CD8-positive, alpha-beta memory T cell (primary cell): Measurements from ENCODE around the gene ATRN. TPM values are rescaled to one million over a fixed set of nuclear protein-coding genes. Genes with fewer than 3 reads are reported as not detected.
A peak's percentile ranks its signal among the peaks of the same experiment; 100 is the strongest.

ENCODE experiments used
- CTCF ChIA-PET: fragments of 350-600 bp; sonication (Branson Sonifier 250); formaldehyde crosslinking; loops from one replicate; lab custom pipeline; 2021; ENCODE audit warnings: antibody characterized with exemption; lab: Charles Lee
- POLR2A ChIA-PET: fragments of 350-600 bp; sonication (Branson Sonifier 250); formaldehyde crosslinking; loops from one replicate; lab custom pipeline; 2021; ENCODE audit warnings: antibody characterized with exemption; lab: Charles Lee
- DNase-seq, 5 donors: peaks; one replicate each; pipeline versions ENCODE4 v3.0.0 to v3.0.0-alpha.2; 2020 to 2022; ENCODE audit warnings: mixed read lengths in 1 of 5
- H3K27ac ChIP-seq: one replicate; pipeline ENCODE4 v1.7.0; 2013; ENCODE audit warnings: low read depth, mild to moderate bottlenecking, low read length, moderate library complexity
- H3K27me3 ChIP-seq: 2 replicates; pipeline ENCODE4 v1.7.0; 2013; ENCODE audit warnings: low read length, mild to moderate bottlenecking; ENCODE audit not compliant: insufficient read depth, poor library complexity, severe bottlenecking
- H3K36me3 ChIP-seq: 2 replicates; pipeline ENCODE4 v1.7.0; 2013; ENCODE audit warnings: mild to moderate bottlenecking, low read length, moderate library complexity; ENCODE audit not compliant: insufficient read depth
- H3K4me1 ChIP-seq: 2 replicates; pipeline ENCODE4 v1.7.0; 2013; ENCODE audit warnings: mild to moderate bottlenecking, low read length, moderate library complexity; ENCODE audit not compliant: insufficient read depth
- H3K4me3 ChIP-seq: 2 replicates; pipeline ENCODE4 v1.7.0; 2013; ENCODE audit warnings: mild to moderate bottlenecking, low read length
- H3K9me3 ChIP-seq: 2 replicates; pipeline ENCODE4 v1.7.0; 2013; ENCODE audit warnings: mild to moderate bottlenecking, low read length
- H3K27ac Mint-ChIP-seq, 8 donors: one replicate each; pipeline ENCODE4 v1.8.0; 2020 to 2021; ENCODE audit warnings: mixed read lengths in 8 of 8, mild to moderate bottlenecking in 6 of 8, inconsistent platforms in 3 of 8, moderate library complexity in 3 of 8
- H3K27me3 Mint-ChIP-seq, 2 donors: one replicate each; pipeline ENCODE4 v1.8.0; 2020 to 2021; ENCODE audit warnings: mixed read lengths in 2 of 2, mild to moderate bottlenecking in 1 of 2, moderate library complexity in 1 of 2
- H3K36me3 Mint-ChIP-seq, 3 donors: one replicate each; pipeline ENCODE4 v1.8.0; 2020 to 2021; ENCODE audit warnings: mixed read lengths in 3 of 3, inconsistent platforms in 1 of 3, mild to moderate bottlenecking in 1 of 3
- H3K4me1 Mint-ChIP-seq, 3 donors: one replicate each; pipeline ENCODE4 v1.8.0; 2020 to 2021; ENCODE audit warnings: mixed read lengths in 3 of 3, inconsistent platforms in 1 of 3, mild to moderate bottlenecking in 1 of 3
- H3K4me3 Mint-ChIP-seq, 7 donors: one replicate each; pipeline ENCODE4 v1.8.0; 2020 to 2021; ENCODE audit warnings: mixed read lengths in 7 of 7, mild to moderate bottlenecking in 6 of 7, moderate library complexity in 4 of 7, inconsistent platforms in 2 of 7
- H3K9me3 Mint-ChIP-seq, 5 donors: one replicate each; pipeline ENCODE4 v1.8.0; 2020 to 2022; ENCODE audit warnings: mixed read lengths in 5 of 5, mild to moderate bottlenecking in 3 of 5, moderate library complexity in 2 of 5, inconsistent platforms in 1 of 5
- polyA plus RNA-seq: library from polyadenylated mRNA; unstranded; fragments of 300-500 nt; fragmentation: Illumina TruSeq; gene quantifications from one replicate; pipeline ENCODE4 v1.2.3, GENCODE V29; 2021
- total RNA-seq, 2 experiments: library from RNA; stranded (reverse); gene quantifications; one replicate each; pipeline ENCODE4 v1.2.3, GENCODE V29; 2021

The ATRN gene
- total and polyA plus RNA-seq, 3 experiments from 2014 or later = 9.4 to 11.2 (median 10.8) TPM

GRCh38 chr20:3640259-3640658, 169.4 kb downstream of the ATRN start:
- no peaks in the 10 kb centered on the region for H3K27me3 ChIP-seq
- Mint-ChIP-seq H3K4me1 (no peaks in the 10 kb centered on the region), H3K27me3 (no peaks in the 10 kb centered on the region), H3K27ac (peak overlapping the region in 1 of 8 donors; percentile 82), H3K9me3 (no peaks in the 10 kb centered on the region), H3K4me3 (no peak overlapping the region), H3K36me3 (peaks cover 24 to 61% (median 37%) of the 10 kb centered on the region in 3 donors)
- DNase-seq = no peak
- no peaks in the 10 kb centered on the region for H3K36me3 ChIP-seq
- H3K9me3 ChIP-seq = no peaks in the 10 kb centered on the region
- ChIA-PET CTCF (no interaction called here), POLR2A (no interaction called here)
- no peaks in the 10 kb centered on the region for H3K4me1 ChIP-seq
- no peak overlapping the region for H3K4me3 ChIP-seq
- H3K27ac ChIP-seq = no peak overlapping the region

DNA sequence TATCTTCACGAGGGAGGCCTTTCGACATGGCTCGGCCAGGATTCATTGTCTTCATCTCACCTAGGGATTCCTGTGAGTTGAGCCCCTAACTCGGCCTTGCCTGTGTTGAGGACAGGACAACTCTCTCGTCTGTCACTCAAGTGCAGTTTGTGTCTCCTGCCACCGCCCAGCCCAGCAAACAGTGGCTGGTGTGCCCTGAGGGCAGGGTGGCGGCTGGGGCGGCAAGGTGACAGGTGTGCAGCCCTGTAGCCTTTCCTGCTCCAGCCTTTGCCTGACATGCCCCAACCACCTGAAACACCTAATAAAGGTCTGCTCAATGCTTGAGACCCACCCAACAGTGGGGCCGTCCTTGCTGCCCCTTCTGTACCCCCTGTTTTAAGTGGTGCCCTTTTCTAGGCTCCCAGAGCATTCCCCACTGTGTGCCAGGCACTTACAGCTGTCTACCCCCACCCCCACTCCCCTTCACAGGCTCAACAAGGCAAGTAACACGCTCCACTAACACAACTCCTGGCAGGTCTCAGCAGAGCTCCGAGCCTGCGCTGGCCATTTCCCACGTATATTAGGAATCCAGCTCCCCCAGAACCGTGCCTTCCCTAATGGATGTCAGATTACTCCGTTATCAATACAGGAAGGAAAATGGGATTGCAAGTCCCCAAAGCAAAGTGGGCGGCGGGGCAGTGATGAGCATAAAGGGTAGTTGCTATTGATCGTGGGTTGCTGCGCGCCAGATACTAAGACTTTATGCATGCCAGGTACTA, 174.7 kb downstream of the ATRN start:
- ChIA-PET CTCF (no interaction called here), POLR2A (no interaction called here)
- Histone ChIP-seq H3K4me3 (no peak overlapping the region), H3K9me3 (no peaks in the 10 kb centered on the region), H3K27me3 (no peaks in the 10 kb centered on the region), H3K27ac (no peak overlapping the region), H3K36me3 (no peaks in the 10 kb centered on the region), H3K4me1 (no peaks in the 10 kb centered on the region)
- H3K9me3 Mint-ChIP-seq = no peaks in the 10 kb centered on the region
- H3K36me3 Mint-ChIP-seq = peaks cover 34 to 86% (median 38%) of the 10 kb centered on the region in 3 donors
- no peak overlapping the region for H3K27ac Mint-ChIP-seq
- no peaks in the 10 kb centered on the region for H3K4me1 Mint-ChIP-seq
- DNase-seq = no peak
- H3K27me3 Mint-ChIP-seq = no peaks in the 10 kb centered on the region
- no peak overlapping the region for H3K4me3 Mint-ChIP-seq

DNA sequence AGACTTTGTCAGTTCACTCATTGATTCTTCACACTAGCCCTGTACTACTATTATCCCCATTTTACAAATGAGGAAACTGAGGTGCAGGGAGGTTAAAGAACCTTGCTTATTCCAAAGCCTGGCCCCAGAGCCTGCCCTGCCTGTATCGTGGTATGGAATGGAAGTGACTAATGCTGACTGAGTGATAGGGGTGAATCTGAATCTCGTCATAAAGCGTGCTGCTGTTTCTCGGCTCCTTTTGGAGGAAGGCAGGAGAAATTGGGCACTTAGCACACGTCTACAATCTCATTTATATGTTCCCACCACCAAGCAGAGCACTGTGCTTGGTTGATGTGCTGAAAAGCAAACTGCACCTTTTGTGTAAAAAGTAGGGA, 175.2 kb downstream of the ATRN start:
- H3K36me3 ChIP-seq = no peaks in the 10 kb centered on the region
- no peaks in the 10 kb centered on the region for H3K9me3 ChIP-seq
- no peaks in the 10 kb centered on the region for H3K9me3 Mint-ChIP-seq
- no peak for DNase-seq
- no peak overlapping the region for H3K27ac Mint-ChIP-seq
- ChIA-PET POLR2A (no interaction called here), CTCF (no interaction called here)
- no peaks in the 10 kb centered on the region for H3K4me1 Mint-ChIP-seq
- no peaks in the 10 kb centered on the region for H3K27me3 Mint-ChIP-seq
- peaks cover 30 to 82% (median 38%) of the 10 kb centered on the region in 3 donors for H3K36me3 Mint-ChIP-seq
- no peak overlapping the region for H3K27ac ChIP-seq
- no peaks in the 10 kb centered on the region for H3K4me1 ChIP-seq
- H3K4me3 ChIP-seq = no peak overlapping the region
- H3K27me3 ChIP-seq = no peaks in the 10 kb centered on the region
- no peak overlapping the region for H3K4me3 Mint-ChIP-seq

- H3K36me3 ChIP-seq = no peaks in the 10 kb centered on the region
- H3K4me3 ChIP-seq = no peak overlapping the region
- no peaks in the 10 kb centered on the region for H3K4me1 ChIP-seq
- Mint-ChIP-seq H3K36me3 (peaks cover 27 to 82% (median 36%) of the 10 kb centered on the region in 3 donors), H3K27ac (no peak overlapping the region), H3K4me3 (no peak overlapping the region), H3K4me1 (peaks cover 0 to 3% (median 0%) of the 10 kb centered on the region in 3 donors), H3K9me3 (no peaks in the 10 kb centered on the region), H3K27me3 (no peaks in the 10 kb centered on the region)
- no peaks in the 10 kb centered on the region for H3K9me3 ChIP-seq
- H3K27ac ChIP-seq = no peak overlapping the region
- no peak for DNase-seq
- POLR2A ChIA-PET = no interaction called here
- CTCF ChIA-PET = no interaction called here
- no peaks in the 10 kb centered on the region for H3K27me3 ChIP-seq
Measured at GRCh38 chr20:3646651-3647050, 175.8 kb downstream of the ATRN start.

DNA sequence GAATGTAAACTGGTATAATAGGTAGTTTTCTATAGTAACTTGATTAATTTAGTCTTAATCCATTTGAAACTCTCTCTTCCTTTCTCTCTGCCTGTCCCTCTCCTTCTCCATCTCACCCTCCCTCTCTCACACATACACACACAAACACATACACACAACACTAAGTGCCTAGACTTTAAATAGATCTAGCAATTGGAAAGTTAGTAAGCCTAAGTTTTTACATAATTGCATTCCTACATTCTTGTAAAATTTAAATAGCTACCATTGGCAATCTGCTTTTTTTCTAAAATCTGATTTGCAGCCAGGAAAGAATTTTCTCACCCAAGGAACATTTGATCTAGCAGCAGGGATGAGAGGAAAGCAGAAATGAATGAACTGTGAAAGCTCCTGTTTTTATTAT, 176.7 kb downstream of the ATRN start:
- ChIA-PET CTCF (no interaction called here), POLR2A (no interaction called here)
- Histone ChIP-seq H3K27ac (no peak overlapping the region), H3K4me3 (no peak overlapping the region), H3K36me3 (no peaks in the 10 kb centered on the region), H3K9me3 (no peaks in the 10 kb centered on the region), H3K27me3 (no peaks in the 10 kb centered on the region), H3K4me1 (no peaks in the 10 kb centered on the region)
- peaks cover 0 to 6% (median 3%) of the 10 kb centered on the region in 3 donors for H3K4me1 Mint-ChIP-seq
- peaks cover 0 to 2% (median 0%) of the 10 kb centered on the region in 5 donors for H3K9me3 Mint-ChIP-seq
- no peak overlapping the region for H3K4me3 Mint-ChIP-seq
- peaks cover 21 to 76% (median 28%) of the 10 kb centered on the region in 3 donors for H3K36me3 Mint-ChIP-seq
- H3K27ac Mint-ChIP-seq = no peak overlapping the region
- no peak for DNase-seq
- H3K27me3 Mint-ChIP-seq = no peaks in the 10 kb centered on the region

GRCh38 chr20:3648951-3649350, 178.1 kb downstream of the ATRN start:
- Mint-ChIP-seq H3K4me3 (no peak overlapping the region), H3K27me3 (no peaks in the 10 kb centered on the region), H3K27ac (no peak overlapping the region), H3K4me1 (peaks cover 4 to 11% (median 6%) of the 10 kb centered on the region in 3 donors), H3K36me3 (peaks cover 19 to 63% (median 22%) of the 10 kb centered on the region in 3 donors), H3K9me3 (peaks cover 0 to 8% (median 4%) of the 10 kb centered on the region in 5 donors)
- no peaks in the 10 kb centered on the region for H3K36me3 ChIP-seq
- POLR2A ChIA-PET = no interaction called here
- DNase-seq = no peak
- no peaks in the 10 kb centered on the region for H3K4me1 ChIP-seq
- no peaks in the 10 kb centered on the region for H3K9me3 ChIP-seq
- no peak overlapping the region for H3K27ac ChIP-seq
- CTCF ChIA-PET = no interaction called here
- H3K4me3 ChIP-seq = no peak overlapping the region
- H3K27me3 ChIP-seq = no peaks in the 10 kb centered on the region

DNA sequence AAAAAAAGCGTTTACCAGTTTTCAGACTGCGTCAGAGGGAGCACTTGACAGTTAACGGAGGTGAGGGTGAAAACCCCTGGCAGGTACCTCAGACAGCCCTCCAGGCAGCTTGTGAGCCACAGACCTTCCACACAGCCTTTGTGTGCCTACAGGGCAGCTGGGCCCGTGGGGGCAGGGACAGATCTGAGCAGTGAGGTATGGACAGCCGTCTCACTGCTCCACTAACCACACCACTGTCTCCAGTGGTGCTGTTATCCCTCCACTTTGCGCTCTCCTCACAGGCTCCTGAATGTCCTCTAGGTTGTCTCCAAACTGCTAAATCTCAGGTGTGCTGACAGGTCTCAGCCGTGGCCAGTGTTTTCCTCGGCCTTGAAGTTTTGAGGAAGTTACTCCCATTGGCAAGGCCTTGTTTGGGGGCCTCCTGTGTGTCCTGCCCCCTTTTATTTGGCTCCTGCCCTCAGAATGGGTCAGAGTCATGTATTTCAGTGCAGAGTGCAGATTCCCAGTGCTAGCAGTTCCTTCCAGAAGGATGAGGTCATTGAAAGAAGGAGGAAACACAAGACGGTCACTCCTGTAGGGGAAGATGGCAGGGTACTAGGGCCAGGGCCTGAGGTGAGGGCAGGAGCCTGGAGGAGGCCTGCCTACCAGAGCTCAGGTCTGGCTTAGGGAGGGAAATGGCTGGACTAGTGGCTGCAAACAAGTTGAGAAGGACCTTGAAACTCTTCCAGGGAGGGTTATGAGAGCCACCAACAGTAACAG, 180.6 kb downstream of the ATRN start:
- Histone ChIP-seq H3K4me3 (no peak overlapping the region), H3K4me1 (no peaks in the 10 kb centered on the region), H3K9me3 (no peaks in the 10 kb centered on the region), H3K36me3 (no peaks in the 10 kb centered on the region), H3K27ac (no peak overlapping the region), H3K27me3 (no peaks in the 10 kb centered on the region)
- Mint-ChIP-seq H3K4me3 (no peak overlapping the region), H3K36me3 (peaks cover 6 to 40% (median 13%) of the 10 kb centered on the region in 3 donors), H3K4me1 (peaks cover 4 to 11% (median 6%) of the 10 kb centered on the region in 3 donors), H3K27me3 (no peaks in the 10 kb centered on the region), H3K27ac (peak overlapping the region in 1 of 8 donors; percentile 12), H3K9me3 (peaks cover 2 to 8% (median 4%) of the 10 kb centered on the region in 5 donors)
- CTCF ChIA-PET = interaction anchor here (1.4 kb wide), 1 partner anchor 25 kb away, joined by 5 read pairs; no protein-coding TSS in a partner anchor
- DNase-seq = no peak
- POLR2A ChIA-PET = no interaction called here

GRCh38 chr20:3652221-3652620, 181.4 kb downstream of the ATRN start:
- CTCF ChIA-PET = interaction anchor here (1.4 kb wide), 1 partner anchor 24 kb away, joined by 5 read pairs; no protein-coding TSS in a partner anchor
- Mint-ChIP-seq H3K27ac (no peak overlapping the region), H3K36me3 (peaks cover 6 to 32% (median 12%) of the 10 kb centered on the region in 3 donors), H3K9me3 (peaks cover 2 to 8% (median 4%) of the 10 kb centered on the region in 5 donors), H3K4me3 (no peak overlapping the region), H3K4me1 (peaks cover 4 to 11% (median 6%) of the 10 kb centered on the region in 3 donors), H3K27me3 (peaks cover 1 to 3% of the 10 kb centered on the region in 2 donors)
- Histone ChIP-seq H3K27me3 (no peaks in the 10 kb centered on the region), H3K4me1 (no peaks in the 10 kb centered on the region), H3K36me3 (no peaks in the 10 kb centered on the region), H3K4me3 (no peak overlapping the region), H3K27ac (no peak overlapping the region), H3K9me3 (no peaks in the 10 kb centered on the region)
- no peak for DNase-seq
- POLR2A ChIA-PET = no interaction called here
